ENCODE results near the gene PDXK.
"Not testable (repeated sequence)": the region's sequence is repeated elsewhere in the genome, so short reads cannot be mapped to it uniquely, and the experiment has no call there.

The PDXK gene
- total RNA-seq, result 64.1 to 81.2 (median 73.3) reads per million in 4 experiments

DNA sequence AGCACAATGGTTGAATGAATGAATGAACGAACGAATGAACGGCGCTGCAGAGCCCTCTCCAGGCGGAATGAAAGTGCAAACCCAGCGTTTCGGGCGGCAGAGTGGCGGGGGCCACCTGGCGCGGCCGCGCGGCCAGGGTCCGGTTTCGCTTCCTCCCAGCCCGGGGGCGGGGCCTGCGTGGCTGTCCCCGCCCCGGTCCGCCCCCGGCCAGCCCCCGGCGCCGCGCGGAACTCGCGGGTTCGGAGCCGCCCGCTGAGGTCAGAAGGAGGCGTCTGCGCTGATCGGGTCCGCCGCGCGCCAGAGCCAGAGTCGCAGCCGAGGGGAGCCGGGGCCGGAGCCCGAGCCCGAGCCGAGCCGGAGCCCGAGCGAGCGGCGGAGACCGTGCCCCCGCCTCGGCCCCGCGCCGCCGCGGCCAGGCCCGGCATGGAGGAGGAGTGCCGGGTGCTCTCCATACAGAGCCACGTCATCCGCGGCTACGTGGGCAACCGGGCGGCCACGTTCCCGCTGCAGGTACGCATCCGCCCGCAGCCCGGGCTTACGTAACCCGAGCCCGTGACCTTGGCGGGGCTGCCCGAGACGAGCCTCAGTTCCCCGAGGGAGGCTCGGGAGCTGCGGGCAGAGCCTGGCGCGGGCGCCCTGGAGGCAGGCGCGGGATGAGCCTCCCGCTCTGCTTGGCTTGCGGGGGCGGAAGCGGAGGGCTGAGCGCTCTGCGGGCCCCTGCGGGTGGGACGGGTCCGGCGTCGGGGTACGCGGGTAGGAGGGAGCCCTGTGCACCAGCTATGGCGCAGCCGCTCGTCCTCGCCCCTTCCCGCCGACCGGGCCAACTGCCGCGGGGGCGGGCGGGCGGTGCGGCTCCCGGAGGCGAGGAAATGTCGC is at the start of gene PDXK:
Gene PDXK (plus strand): TSS at position 258 of the 876 bp plus-strand sequence. CDS start 166 bp downstream, at position 424.
- DNase-seq, result peak; percentile 52

DNA sequence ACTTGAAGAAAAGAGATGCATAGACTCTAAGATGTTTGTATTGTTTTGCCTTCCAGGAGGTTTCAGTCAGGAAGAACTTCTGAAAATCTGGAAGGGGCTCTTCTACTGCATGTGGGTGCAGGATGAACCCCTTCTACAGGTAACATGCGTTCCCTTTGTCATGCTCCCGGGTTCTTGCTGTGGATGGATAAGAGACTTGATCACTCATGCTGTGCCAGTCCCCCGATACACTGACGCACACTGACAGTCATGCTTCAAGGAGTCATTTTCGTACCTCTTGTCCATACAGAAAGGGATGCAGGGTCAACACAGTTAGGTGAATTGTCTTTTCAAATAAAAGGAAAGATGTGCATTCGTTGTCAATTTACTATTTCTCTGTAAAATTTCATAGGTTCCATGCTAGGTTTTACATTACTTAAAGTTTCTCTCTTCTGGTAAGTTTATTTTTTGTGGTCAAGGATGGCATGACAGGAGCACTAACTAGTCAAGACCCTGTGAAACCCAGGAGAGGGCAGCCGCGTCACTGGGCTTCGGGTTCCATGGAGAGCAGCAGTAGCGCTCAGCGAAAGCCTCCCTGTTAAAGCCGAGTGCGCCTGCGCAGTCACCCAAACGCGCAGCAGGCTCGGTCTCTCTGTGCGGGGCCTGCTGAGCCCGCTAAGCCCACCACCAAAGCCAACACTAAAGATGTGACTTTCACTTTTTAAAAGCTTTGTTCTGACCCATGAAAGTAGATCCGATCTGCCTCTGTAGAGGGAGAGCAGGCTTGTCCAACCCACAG is 48.9 kb upstream of the PDXK start:
- DNase-seq, result no peak

DNA sequence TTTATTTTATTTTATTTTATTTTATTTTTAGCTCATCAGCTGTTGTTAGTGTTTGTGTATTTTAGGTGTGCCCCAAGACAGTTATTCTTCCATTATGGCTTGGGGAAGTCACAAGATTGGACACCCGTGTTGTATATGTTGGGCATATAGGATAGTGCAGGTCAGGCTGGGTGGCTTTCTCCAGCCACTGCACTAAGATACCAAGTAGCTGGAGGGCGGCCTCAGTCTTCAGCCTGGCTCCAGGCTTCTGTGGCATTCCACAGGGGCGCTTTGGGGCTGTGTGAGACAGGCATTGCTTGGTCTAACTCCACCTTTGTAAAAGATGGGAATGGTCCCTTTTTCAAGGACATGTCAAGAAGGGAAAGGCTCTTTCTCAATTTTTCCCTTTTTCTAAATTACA is 43.1 kb upstream of the PDXK start:
- DNase-seq, result no peak

DNA sequence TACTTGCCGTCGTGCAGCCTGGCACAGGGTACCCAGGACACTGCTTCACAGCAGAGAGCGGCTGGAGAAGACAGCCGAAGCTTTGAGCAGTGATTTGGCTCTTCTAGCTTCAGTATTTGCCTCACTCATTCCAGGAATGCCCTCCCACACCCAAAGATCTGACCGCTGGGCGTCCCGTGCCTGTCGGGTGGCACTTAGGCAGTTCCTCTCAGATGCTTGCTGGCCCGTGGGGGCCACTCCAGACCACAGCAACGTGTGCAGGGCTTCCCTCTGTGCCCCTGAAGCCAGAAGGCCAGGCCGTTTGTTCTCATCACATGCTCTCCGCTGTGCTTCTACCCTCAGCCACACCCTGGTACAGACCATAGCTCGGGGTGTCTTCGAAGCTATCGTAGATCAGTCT is 42.5 kb upstream of the PDXK start:
- DNase-seq, result no peak

- DNase-seq, result no peak
Observed at GRCh38 chr21:43679951-43680350, 39.0 kb upstream of the PDXK start.

- not testable (repeated sequence) for DNase-seq
Observed at GRCh38 chr21:43680421-43680820, 38.5 kb upstream of the PDXK start.

- DNase-seq, result no peak
Observed at GRCh38 chr21:43681650-43682049, 37.3 kb upstream of the PDXK start.

DNA sequence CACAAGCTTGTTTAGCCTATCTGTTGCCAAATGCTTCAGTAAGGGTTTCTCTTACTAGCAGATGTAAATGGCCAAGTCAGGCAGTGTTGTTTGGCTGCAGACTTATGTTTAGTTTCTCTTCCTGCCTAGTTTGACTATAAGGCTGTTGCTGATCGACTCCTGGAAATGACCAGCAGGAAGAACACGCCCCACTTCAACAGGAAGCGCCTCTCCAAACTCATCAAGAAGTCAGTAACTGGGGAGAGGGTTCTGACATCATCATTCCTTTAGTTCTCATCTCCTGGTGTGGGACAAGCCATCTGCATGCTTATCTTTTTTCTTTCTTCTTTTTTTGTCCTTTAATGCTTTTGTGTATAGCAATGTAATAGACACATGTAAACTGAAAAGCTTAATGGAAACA is 34.5 kb upstream of the PDXK start:
- DNase-seq, result no peak

GRCh38 chr21:43686811-43687565 is 31.9 kb upstream of the PDXK start:
- DNase-seq, result no peak

- DNase-seq, result no peak
Observed at GRCh38 chr21:43687566-43688399, 31.1 kb upstream of the PDXK start.

- DNase-seq, result no peak
Observed at GRCh38 chr21:43688906-43689305, 30.0 kb upstream of the PDXK start.

DNA sequence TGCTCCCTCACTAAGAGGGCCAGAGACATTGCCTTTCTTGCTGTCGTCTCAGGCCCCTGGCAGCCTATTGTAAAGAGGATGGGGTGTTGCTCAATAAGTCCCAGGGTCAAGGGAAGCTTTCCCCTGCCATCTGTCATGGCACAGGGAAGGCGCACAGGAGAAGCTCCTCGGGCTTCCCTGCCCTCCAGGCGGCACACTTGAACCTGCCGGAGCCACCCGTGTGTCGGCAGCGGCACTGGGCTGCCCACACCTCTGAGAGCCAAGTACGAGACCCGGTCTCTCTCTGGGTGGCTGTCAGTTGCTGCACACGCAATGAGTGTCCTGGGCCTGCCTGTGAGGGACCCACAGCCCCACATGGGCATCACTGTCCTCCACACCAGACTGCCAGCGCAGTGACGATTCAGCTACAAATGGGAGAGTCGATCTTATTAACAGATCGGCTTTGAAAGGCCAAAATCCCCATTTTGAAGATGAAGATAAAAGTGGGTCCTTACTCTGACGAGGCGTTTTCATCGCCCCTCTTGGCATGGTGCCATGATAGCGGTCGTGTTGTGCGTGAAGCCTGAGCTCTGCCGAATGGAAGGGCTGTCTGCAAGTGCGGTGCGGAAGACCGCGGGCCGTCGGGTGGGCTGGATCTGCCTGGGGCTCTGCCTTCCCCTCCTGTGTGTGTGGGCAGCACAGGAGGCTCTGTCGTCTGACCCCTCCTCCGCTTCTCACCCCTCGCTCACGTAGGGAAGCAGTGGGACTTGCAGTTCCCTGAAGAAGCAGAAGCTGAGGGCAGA is 29.2 kb upstream of the PDXK start:
- DNase-seq, result no peak

GRCh38 chr21:43690346-43690745 is 28.6 kb upstream of the PDXK start:
- DNase-seq, result no peak

- DNase-seq, result no peak
Observed at GRCh38 chr21:43691086-43691795, 27.7 kb upstream of the PDXK start.

GRCh38 chr21:43691801-43692200 is 27.1 kb upstream of the PDXK start:
- no peak for DNase-seq

- DNase-seq, result no peak
Observed at GRCh38 chr21:43692949-43693348, 26.0 kb upstream of the PDXK start.

- DNase-seq, result no peak
Observed at GRCh38 chr21:43693981-43694380, 24.9 kb upstream of the PDXK start.

GRCh38 chr21:43694437-43695079 is 24.4 kb upstream of the PDXK start:
- DNase-seq, result no peak

DNA sequence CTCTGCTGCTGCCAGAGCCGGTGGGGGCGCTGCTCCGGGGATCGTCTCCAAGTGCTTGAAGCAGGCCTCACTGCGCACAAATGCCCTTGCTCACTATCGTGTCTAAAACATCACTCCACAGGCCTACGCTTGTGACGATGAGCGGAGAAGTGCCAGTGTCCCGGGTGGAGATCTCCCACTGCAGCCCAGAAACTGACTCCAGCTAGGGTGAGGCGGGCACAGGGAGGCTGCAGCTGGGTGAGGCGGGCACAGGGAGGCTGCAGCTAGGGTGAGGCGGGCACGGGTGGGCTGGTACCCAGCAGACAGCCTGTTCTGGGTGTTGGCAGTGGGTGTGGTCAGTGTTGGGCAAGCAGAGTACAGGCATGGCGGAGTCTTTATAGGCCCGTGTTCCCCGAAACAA is 22.7 kb upstream of the PDXK start:
- DNase-seq, result no peak

All from effector CD8-positive, alpha-beta T cell (primary cell).